GM18907 (cell line): ENCODE data around the gene MCOLN3.
"Not testable (repeated sequence)": the region's sequence is repeated elsewhere in the genome, so short reads cannot be mapped to it uniquely, and the experiment has no call there.

Source experiments
- ATAC-seq: cut with Tn5 transposase; IDR thresholded peaks from one replicate; pipeline ENCODE4 v1.9.1; 2021; ENCODE audit warnings: mild to moderate bottlenecking, moderate library complexity; ENCODE audit not compliant: unreplicated experiment

The MCOLN3 gene

GRCh38 chr1:84995484-84996334 lies 52.6 kb downstream of the MCOLN3 start:
- peak; percentile 40 for ATAC-seq

DNA sequence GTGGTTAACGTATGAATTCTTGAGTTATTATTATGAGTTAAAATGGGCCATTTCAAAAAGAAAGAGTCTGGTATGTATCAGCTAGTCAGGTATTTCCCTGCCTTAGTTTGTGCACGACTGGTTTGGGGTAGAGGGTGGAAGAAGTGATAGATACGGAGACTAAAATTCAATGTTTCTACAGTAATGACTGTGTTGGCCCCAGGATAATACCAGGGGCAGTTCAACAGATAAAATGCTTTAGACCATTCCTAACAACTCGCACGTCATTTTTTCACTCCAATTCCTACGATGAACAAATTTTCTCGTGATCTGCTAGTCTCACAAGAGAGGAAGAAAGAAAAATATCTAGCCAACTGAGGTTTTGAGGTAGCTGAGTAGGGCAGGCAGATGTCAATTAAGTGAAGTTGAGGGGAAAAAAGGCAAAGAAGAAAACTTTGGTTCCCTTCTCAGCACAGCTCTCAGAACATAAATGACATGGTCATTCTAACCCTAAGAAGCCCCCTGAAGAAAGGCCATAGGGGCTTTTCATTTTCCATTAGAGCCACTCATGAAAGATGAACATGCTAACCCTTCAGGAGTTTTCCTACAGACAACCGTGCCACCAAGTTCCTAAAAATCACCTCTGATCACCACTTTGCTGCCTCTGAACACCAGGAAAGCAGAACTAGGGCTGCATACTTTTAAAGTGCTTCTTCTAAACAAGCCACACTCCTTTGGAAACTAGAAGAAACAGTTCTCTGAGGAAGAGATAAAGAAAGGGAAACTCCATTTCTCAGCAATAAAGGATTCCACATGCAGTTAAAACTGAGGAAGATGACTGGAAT lies 57.0 kb downstream of the MCOLN3 start:
- peak; percentile 46 for ATAC-seq

DNA sequence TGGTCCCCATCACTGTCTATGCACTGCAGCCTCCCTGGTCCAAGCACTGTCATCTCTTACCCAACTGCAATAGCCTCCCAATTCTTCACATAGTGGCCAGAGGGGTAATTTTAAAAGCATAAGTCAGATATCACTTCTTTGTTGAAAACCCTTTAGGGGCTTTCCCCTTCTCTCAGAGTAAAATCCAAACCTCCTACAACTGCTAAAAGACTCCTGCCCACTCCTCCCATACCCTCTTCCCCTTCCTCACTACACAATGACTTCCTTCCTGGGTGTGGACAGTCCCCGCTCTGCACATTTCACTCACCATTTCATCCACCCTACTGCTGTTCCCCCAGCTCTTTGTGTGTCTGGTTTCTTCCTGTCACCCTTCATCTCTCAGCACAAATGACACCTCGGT lies 59.7 kb downstream of the MCOLN3 start:
- ATAC-seq, result peak; percentile 72

DNA sequence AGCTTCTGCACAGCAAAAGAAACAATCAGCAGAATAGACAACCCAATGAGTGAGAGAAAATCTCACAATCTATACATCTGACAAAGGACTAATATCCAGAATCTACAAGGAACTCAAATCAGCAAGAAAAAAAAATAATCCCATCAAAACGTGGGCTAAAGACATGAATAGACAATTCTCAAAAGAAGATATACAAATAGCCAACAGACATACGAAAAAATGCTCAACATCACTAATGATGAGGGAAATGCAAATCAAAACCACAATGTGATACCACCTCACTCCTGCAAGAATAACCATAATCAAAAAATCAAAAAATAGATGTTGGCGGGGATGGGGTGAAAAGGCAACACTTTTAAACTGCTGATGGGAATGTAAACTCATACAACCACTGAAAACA lies 61.7 kb downstream of the MCOLN3 start:
- ATAC-seq, result not testable (repeated sequence)

GRCh38 chr1:84985365-84985764 lies 62.9 kb downstream of the MCOLN3 start:
- ATAC-seq, result no peak

DNA sequence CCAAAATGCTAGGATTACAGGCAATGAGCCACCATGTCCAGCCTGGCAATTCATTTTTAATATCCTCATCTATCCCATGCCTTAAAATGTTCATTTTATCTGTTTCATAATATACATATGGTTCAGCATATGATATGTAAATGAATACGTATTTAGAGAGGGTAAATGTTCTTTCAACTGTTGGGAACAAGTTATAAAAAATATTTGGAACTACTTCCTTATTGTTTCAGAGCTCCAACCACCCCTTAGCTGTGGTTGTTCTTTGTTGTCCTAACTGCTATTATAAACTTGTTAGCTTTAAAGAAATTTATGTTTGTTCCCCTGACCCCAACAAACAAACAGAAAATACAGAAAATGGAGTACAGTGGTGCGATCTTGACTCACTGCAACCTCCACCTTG lies 65.9 kb downstream of the MCOLN3 start:
- no peak for ATAC-seq

GRCh38 chr1:84975035-84975434 lies 73.3 kb downstream of the MCOLN3 start:
- ATAC-seq, result peak; percentile 37

DNA sequence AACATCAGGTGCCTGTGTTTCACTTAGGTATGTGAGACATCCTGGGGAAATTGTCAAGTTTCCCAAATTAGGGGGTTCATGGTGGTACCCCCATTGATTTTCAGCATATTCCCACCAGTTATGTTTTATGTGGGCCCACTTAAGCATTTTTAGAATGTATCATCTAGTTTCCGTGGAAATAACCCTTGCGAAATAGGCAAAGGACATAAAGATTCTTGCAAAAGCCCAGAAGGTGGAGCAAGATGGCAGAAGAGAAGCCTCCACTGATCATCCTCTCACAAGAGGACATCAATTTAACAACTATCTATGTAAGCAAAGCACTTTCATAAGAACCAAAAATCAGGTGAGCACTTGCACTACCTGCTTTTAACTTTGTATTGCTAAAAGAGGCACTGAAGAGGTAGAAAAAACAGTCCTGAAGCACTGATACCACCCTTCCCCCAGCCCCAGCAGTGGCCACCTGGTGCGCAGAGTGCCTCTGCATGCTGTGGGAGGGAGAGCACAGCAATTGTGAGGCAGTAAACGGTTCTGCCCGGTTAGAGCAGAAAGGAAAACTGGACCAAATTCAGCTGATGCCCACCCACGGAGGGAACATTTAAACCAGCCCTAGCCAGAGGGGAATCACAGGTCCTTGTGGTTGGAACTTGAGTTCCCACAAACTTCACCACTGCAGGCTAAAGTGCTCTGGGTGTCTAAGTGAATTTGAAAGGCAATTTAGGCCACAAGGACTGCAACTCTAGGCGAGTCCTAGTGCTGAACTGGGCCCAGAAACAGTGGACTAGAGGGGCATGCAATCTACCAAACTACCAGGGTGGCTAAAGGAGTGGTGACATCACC lies 74.6 kb downstream of the MCOLN3 start:
- peak; percentile 51 for ATAC-seq

GRCh38 chr1:84972377-84972987 lies 75.8 kb downstream of the MCOLN3 start:
- peak; percentile 52 for ATAC-seq

DNA sequence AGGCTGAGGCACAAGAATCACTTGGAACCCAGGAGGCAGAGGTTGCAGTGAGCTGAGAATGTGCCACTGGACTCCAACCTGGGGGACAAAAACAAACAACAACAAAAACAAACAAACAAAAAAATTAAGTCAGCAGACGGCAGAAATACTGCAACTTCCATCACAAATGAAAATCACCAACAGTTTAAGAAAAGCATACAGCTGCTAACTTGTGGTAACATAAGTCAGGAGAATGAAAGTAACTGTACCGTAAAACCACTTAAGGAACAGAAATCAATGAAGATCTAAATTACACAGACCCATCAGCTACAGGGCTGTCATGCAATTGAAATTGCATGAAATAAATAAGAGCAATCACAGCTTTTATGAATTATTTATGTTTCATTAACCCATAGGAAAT lies 76.3 kb downstream of the MCOLN3 start:
- ATAC-seq, result peak; percentile 41

DNA sequence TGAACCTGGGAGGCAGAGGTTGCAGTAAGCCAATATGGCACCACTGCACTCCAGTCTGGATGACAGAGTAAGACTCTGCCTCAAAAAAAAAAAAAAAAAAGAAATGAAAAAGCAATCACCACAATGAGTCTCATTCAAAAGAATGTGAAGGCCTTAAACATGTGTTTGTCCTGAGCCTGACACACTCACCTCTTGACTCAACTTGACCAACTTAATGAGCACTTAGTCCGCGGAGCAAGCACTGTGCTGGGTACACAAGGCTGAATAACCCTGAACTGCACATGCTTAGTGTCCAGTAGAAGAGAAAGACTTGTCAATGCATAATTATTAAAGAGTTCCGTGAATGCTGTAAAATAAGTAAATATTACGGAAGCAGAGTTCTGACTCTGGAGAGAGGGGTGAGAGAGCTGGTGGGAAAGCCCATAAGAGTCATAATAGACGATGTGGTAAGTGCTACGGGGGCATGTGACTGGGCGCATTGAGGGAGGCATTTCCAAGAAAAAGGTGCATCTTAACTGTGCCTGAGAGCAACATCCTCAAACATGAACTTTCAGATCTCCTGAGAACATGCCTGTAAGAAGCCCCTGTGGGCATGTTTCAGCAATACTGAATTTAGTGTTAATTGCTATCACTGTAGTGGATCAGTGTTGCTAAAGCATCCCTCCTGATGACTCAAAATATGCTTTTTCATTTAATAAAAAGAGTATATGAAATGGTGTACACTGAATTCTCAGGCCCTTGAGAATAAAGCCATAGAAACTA lies 78.6 kb downstream of the MCOLN3 start:
- peak; percentile 58 for ATAC-seq

- no peak for ATAC-seq
Observed at GRCh38 chr1:84968865-84969264, 79.4 kb downstream of the MCOLN3 start.

DNA sequence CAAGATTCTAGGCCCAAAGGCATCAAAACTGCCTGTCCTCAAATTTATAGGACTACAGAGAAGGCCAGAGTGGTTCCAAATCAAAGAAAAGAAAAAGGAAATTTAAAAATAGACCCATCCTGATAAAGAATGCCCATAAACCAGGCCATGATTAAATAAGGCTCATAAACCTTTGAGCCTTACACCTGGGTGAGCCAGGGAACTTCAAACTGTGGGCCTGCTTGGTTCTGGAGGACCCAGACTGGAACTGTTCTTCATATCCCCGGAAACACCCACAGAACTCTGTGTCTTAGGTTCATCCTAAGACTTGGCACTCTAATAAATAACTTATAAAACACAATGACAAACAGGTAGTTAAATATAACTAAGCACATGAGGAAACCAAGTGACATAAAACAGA lies 80.2 kb downstream of the MCOLN3 start:
- no peak for ATAC-seq
